KMS-11 (cell line): ENCODE data around the gene PDZD2.

Experiments
- H2AFZ ChIP-seq: fragments of 200-600 bp; sonication (generic); 2 replicates; pipeline ENCODE4 v1.6.1; 2016; ENCODE audit warnings: antibody characterized with exemption, mixed run types, low read depth
- H3K27ac ChIP-seq: fragments of 200-600 bp; sonication (generic); 2 replicates; pipeline ENCODE4 v1.6.1; 2016; ENCODE audit warnings: mild to moderate bottlenecking, mixed run types
- H3K27me3 ChIP-seq: fragments of 200-600 bp; sonication (generic); 2 replicates; pipeline ENCODE4 v1.6.1; 2017; ENCODE audit warnings: mild to moderate bottlenecking, low read depth, mixed run types, moderate library complexity; ENCODE audit not compliant: insufficient read depth
- H3K36me3 ChIP-seq: fragments of 200-600 bp; sonication (generic); 2 replicates; pipeline ENCODE4 v1.6.1; 2017; ENCODE audit warnings: mild to moderate bottlenecking, mixed run types; ENCODE audit not compliant: insufficient read depth
- H3K4me1 ChIP-seq: fragments of 200-600 bp; sonication (generic); 2 replicates; pipeline ENCODE4 v1.6.1; 2016; ENCODE audit warnings: mild to moderate bottlenecking, low read depth, mixed run types; ENCODE audit not compliant: poor library complexity, severe bottlenecking
- H3K4me2 ChIP-seq: fragments of 200-600 bp; sonication (generic); 2 replicates; pipeline ENCODE4 v1.7.0; 2016; ENCODE audit warnings: mild to moderate bottlenecking, mixed run types
- H3K4me3 ChIP-seq: fragments of 200-600 bp; sonication (generic); IDR thresholded peaks from 2 replicates; pipeline ENCODE4 v1.6.1; 2017; ENCODE audit warnings: low read depth, low read length, mixed read lengths; ENCODE audit not compliant: insufficient read depth
- H3K79me2 ChIP-seq: fragments of 200-600 bp; sonication (generic); 2 replicates; pipeline ENCODE4 v1.6.1; 2016; ENCODE audit warnings: low read depth, mixed run types; ENCODE audit not compliant: insufficient read depth
- H3K9ac ChIP-seq: fragments of 200-600 bp; sonication (generic); 2 replicates; pipeline ENCODE4 v1.6.1; 2016; ENCODE audit warnings: mild to moderate bottlenecking, mixed run types
- H4K20me1 ChIP-seq: fragments of 200-600 bp; sonication (generic); 2 replicates; pipeline ENCODE4 v1.6.1; 2016; ENCODE audit warnings: mild to moderate bottlenecking, mixed run types; ENCODE audit not compliant: insufficient read depth
- TF ChIP-seq, protein P1 (sequence below): fragments of 200-600 bp; sonication (generic); conservative IDR thresholded peaks from 2 replicates; pipeline ENCODE4 v1.6.1; 2017; ENCODE audit warnings: low read depth, mild to moderate bottlenecking, antibody characterized with exemption, low read length, moderate library complexity, mixed read lengths

The PDZD2 gene

DNA sequence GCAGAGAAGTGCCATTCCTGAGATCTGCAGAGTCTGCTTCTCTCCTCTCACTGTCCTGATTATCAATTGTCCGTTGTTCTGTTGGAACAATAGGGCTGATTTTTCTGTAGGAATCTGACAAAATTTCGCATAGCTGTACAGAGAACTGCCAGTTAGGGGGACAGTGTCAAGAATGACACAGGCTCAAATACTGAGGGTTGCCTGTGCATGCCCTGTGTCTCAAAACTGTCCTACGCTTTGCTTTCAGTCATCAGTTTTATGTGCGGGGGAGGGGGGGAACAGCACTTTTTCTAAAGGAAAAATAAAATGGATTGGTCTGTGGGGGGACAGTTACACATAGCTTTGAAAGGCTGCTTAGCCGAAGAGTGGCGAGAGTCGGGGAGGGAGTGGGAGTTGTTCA, 248.6 kb downstream of the PDZD2 start:
- H3K4me3 ChIP-seq = no peak overlapping the region
- TF ChIP-seq, protein P1, sequence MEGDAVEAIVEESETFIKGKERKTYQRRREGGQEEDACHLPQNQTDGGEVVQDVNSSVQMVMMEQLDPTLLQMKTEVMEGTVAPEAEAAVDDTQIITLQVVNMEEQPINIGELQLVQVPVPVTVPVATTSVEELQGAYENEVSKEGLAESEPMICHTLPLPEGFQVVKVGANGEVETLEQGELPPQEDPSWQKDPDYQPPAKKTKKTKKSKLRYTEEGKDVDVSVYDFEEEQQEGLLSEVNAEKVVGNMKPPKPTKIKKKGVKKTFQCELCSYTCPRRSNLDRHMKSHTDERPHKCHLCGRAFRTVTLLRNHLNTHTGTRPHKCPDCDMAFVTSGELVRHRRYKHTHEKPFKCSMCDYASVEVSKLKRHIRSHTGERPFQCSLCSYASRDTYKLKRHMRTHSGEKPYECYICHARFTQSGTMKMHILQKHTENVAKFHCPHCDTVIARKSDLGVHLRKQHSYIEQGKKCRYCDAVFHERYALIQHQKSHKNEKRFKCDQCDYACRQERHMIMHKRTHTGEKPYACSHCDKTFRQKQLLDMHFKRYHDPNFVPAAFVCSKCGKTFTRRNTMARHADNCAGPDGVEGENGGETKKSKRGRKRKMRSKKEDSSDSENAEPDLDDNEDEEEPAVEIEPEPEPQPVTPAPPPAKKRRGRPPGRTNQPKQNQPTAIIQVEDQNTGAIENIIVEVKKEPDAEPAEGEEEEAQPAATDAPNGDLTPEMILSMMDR = no peak
- no peak overlapping the region for H2AFZ ChIP-seq
- H3K79me2 ChIP-seq = no peaks in the 10 kb centered on the region
- H3K4me1 ChIP-seq = no peaks in the 10 kb centered on the region
- H3K36me3 ChIP-seq = no peaks in the 10 kb centered on the region
- no peaks in the 10 kb centered on the region for H4K20me1 ChIP-seq
- no peak overlapping the region for H3K27ac ChIP-seq
- H3K27me3 ChIP-seq = no peaks in the 10 kb centered on the region
- H3K4me2 ChIP-seq = no peak overlapping the region
- H3K9ac ChIP-seq = no peak overlapping the region

DNA sequence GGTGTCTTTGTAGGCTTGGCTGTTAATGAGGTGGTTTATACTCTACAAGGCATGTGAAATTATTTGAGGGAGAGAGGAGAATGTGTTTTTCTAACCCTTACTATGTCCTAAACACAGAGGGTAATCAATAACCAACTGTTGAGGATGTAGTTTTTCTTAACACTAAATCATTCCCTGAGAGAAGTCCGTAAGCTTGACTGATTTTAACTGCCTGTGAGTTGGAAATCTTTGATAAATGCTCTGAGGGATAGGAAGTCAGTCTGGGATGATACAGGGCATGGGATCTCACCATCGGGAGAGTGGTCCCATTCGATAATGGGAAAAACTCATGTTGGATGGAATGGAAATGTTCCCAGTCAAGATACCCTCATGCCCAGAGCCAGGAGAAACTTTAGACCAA, 249.6 kb downstream of the PDZD2 start:
- Histone ChIP-seq H3K4me3 (no peak overlapping the region), H4K20me1 (no peaks in the 10 kb centered on the region), H3K4me2 (no peak overlapping the region), H3K27ac (no peak overlapping the region), H3K36me3 (no peaks in the 10 kb centered on the region), H3K9ac (no peak overlapping the region), H3K79me2 (no peaks in the 10 kb centered on the region), H3K27me3 (no peaks in the 10 kb centered on the region), H3K4me1 (no peaks in the 10 kb centered on the region), H2AFZ (no peak overlapping the region)
- TF ChIP-seq, protein P1 = no peak

DNA sequence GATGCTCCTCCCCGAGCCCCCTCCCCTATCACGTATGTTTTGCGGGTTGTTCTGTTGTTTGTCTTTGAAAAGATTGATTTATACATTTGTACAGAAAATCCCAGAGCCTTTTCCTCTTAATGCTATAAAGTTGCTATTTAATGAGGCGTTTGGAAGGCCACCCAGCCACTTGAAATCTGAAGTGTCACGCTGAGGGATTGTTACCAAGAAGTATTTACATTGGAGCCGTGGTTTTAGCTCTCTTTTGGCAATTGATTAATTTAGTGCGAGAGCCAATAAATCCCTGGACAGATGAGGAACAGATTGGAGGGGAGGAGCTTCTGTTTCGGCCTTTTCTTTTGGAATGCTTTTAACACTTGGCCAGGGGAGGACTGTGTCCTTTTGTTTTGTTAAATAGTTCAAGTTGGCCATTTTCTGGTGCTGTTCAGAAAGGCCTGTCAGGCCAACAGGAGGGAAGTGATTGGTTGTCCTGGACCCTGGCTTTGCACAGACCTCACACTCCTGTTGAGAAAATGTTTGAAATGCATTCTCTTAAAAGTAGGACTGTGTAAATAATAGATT, 250.2 kb downstream of the PDZD2 start:
- Histone ChIP-seq H3K79me2 (no peaks in the 10 kb centered on the region), H2AFZ (no peak overlapping the region), H3K4me3 (no peak overlapping the region), H3K27ac (no peak overlapping the region), H3K9ac (no peak overlapping the region), H3K4me1 (no peaks in the 10 kb centered on the region), H3K4me2 (no peak overlapping the region), H3K36me3 (no peaks in the 10 kb centered on the region), H3K27me3 (no peaks in the 10 kb centered on the region), H4K20me1 (no peaks in the 10 kb centered on the region)
- TF ChIP-seq, protein P1 = no peak

DNA sequence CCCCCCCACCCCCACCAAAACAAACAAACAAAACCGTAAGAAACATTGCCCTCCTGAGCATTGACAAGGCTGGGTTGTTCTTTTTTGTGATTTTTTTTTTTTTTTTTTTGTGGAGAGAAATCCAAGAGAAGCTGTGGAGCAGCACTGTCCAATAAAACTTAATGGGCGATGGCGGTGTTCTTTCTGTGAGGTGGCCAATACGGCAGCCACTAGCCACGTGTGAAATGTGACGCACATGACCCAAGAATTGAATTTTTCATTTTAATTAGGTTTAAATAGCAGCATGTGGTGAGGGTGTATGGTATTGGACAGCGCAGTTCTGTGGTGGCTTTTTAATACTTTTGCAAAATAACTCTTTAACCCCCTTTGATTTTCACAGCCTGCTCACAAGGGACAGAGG, 251.1 kb downstream of the PDZD2 start:
- H3K79me2 ChIP-seq = no peaks in the 10 kb centered on the region
- H3K36me3 ChIP-seq = no peaks in the 10 kb centered on the region
- H3K27me3 ChIP-seq = no peaks in the 10 kb centered on the region
- H3K27ac ChIP-seq = no peak overlapping the region
- no peaks in the 10 kb centered on the region for H4K20me1 ChIP-seq
- no peaks in the 10 kb centered on the region for H3K4me1 ChIP-seq
- H3K4me3 ChIP-seq = no peak overlapping the region
- TF ChIP-seq, protein P1 = no peak
- no peak overlapping the region for H3K4me2 ChIP-seq
- H2AFZ ChIP-seq = no peak overlapping the region
- no peak overlapping the region for H3K9ac ChIP-seq
